H9 (cell line): ENCODE measurements around the gene F12. TPM values are rescaled to one million over a fixed set of nuclear protein-coding genes. Genes with fewer than 3 reads are reported as not detected.
A peak's percentile ranks its signal among the peaks of the same experiment; 100 is the strongest.

Experiments
- DNase-seq: peaks from one replicate; pipeline ENCODE4 v3.0.0-alpha.2; 2017
- H2AFZ ChIP-seq: one replicate; pipeline ENCODE4 v1.6.1; 2013; ENCODE audit warnings: mild to moderate bottlenecking, low read length, control low read depth, moderate library complexity
- H2AK5ac ChIP-seq: 2 replicates; pipeline ENCODE4 v1.6.1; 2013; ENCODE audit warnings: low read length, control low read depth, mixed read lengths; ENCODE audit not compliant: insufficient read length
- H2BK120ac ChIP-seq: one replicate; pipeline ENCODE4 v1.6.1; 2013; ENCODE audit warnings: low read depth, mild to moderate bottlenecking, low read length, control low read depth, inconsistent platforms; ENCODE audit not compliant: poor library complexity, severe bottlenecking
- H2BK12ac ChIP-seq: 2 replicates; pipeline ENCODE4 v1.6.1; 2013; ENCODE audit warnings: low read length, control low read depth, mixed read lengths, low read depth; ENCODE audit not compliant: insufficient read length
- H2BK15ac ChIP-seq: 2 replicates; pipeline ENCODE4 v1.6.1; 2013; ENCODE audit warnings: low read depth, low read length, control low read depth
- H2BK20ac ChIP-seq: one replicate; pipeline ENCODE4 v1.6.1; 2013; ENCODE audit warnings: low read depth, mild to moderate bottlenecking, low read length, control low read depth, inconsistent platforms; ENCODE audit not compliant: poor library complexity, severe bottlenecking
- H2BK5ac ChIP-seq: 2 replicates; pipeline ENCODE4 v1.6.1; 2013; ENCODE audit warnings: low read length, control low read depth, mixed read lengths; ENCODE audit not compliant: insufficient read length
- H3K14ac ChIP-seq: 2 replicates; pipeline ENCODE4 v1.6.1; 2013; ENCODE audit warnings: low read length, control low read depth; ENCODE audit not compliant: insufficient read depth
- H3K18ac ChIP-seq: 2 replicates; pipeline ENCODE4 v1.6.1; 2013; ENCODE audit warnings: low read depth, mild to moderate bottlenecking, mixed read lengths, low read length, control low read depth; ENCODE audit not compliant: insufficient read length
- H3K23ac ChIP-seq: 2 replicates; pipeline ENCODE4 v1.6.1; 2013; ENCODE audit warnings: low read length, control low read depth, mixed read lengths, low read depth; ENCODE audit not compliant: insufficient read length
- H3K23me2 ChIP-seq: 2 replicates; pipeline ENCODE4 v1.6.1; 2013; ENCODE audit warnings: low read depth, mild to moderate bottlenecking, mixed read lengths, low read length, control low read depth; ENCODE audit not compliant: insufficient read length, poor library complexity, severe bottlenecking
- H3K27ac ChIP-seq: 2 replicates; pipeline ENCODE4 v1.5.1; 2013; ENCODE audit warnings: low read length, control low read depth, mixed read lengths, low read depth; ENCODE audit not compliant: insufficient read length
- H3K27me3 ChIP-seq: 2 replicates; pipeline ENCODE4 v1.6.1; 2013; ENCODE audit warnings: low read length, control low read depth, inconsistent platforms; ENCODE audit not compliant: insufficient read depth
- H3K4ac ChIP-seq: 2 replicates; pipeline ENCODE4 v1.6.1; 2013; ENCODE audit warnings: low read depth, mild to moderate bottlenecking, control low read depth, inconsistent platforms, low read length, moderate library complexity
- H3K4me1 ChIP-seq: 2 replicates; pipeline ENCODE4 v1.6.1; 2013; ENCODE audit warnings: low read length, control low read depth, inconsistent platforms; ENCODE audit not compliant: insufficient read depth
- H3K4me2 ChIP-seq: 2 replicates; pipeline ENCODE4 v1.6.1; 2013; ENCODE audit warnings: low read length, control low read depth, mixed read lengths; ENCODE audit not compliant: insufficient read length, insufficient read depth
- H3K56ac ChIP-seq: 2 replicates; pipeline ENCODE4 v1.6.1; 2013; ENCODE audit warnings: low read depth, mild to moderate bottlenecking, mixed read lengths, low read length, control low read depth; ENCODE audit not compliant: insufficient read length
- H3K79me1 ChIP-seq: 2 replicates; pipeline ENCODE4 v1.6.1; 2013; ENCODE audit warnings: low read depth, mild to moderate bottlenecking, moderate library complexity, low read length, control low read depth, inconsistent platforms; ENCODE audit not compliant: insufficient read depth, poor library complexity, severe bottlenecking
- H3K79me2 ChIP-seq: 2 replicates; pipeline ENCODE4 v1.6.1; 2013; ENCODE audit warnings: low read length, control low read depth, inconsistent platforms; ENCODE audit not compliant: insufficient read depth
- H3K9ac ChIP-seq: 2 replicates; pipeline ENCODE4 v1.6.1; 2013; ENCODE audit warnings: low read length, control low read depth, mixed read lengths; ENCODE audit not compliant: insufficient read length; ENCODE audit errors: extremely low read depth
- H3K9me3 ChIP-seq: one replicate; pipeline ENCODE4 v1.6.1; 2013; ENCODE audit warnings: low read depth, low read length, inconsistent platforms; ENCODE audit not compliant: control insufficient read depth
- H3T11ph ChIP-seq: one replicate; pipeline ENCODE4 v1.6.1; 2013; ENCODE audit warnings: mild to moderate bottlenecking, low read length, control low read depth, inconsistent platforms
- H4K20me1 ChIP-seq: one replicate; pipeline ENCODE4 v1.6.1; 2013; ENCODE audit not compliant: control insufficient read depth, insufficient read length, insufficient read depth
- H4K5ac ChIP-seq: 2 replicates; pipeline ENCODE4 v1.6.1; 2013; ENCODE audit warnings: low read depth, mild to moderate bottlenecking, mixed read lengths, low read length, control low read depth; ENCODE audit not compliant: insufficient read length
- H4K8ac ChIP-seq: replicated peaks from 2 replicates; pipeline ENCODE4 v1.6.1; 2013; ENCODE audit warnings: low read length, control low read depth, mixed read lengths, low read depth; ENCODE audit not compliant: insufficient read length
- H4K91ac ChIP-seq: 2 replicates; pipeline ENCODE4 v1.6.1; 2013; ENCODE audit warnings: low read depth, mild to moderate bottlenecking, moderate library complexity, mixed read lengths, low read length, control low read depth; ENCODE audit not compliant: insufficient read length
- H3K27ac Mint-ChIP-seq, 3 experiments: 2 replicates in 2 of 3; 3 replicates in 1 of 3; pipeline ENCODE4 v1.8.0; 2020 to 2021; ENCODE audit warnings: mixed read lengths in 3 of 3, mild to moderate bottlenecking in 1 of 3, moderate library complexity in 1 of 3
- H3K27me3 Mint-ChIP-seq: 2 replicates; pipeline ENCODE4 v1.8.0; 2021; ENCODE audit warnings: low read depth, mild to moderate bottlenecking, moderate library complexity, mixed read lengths
- H3K36me3 Mint-ChIP-seq, 3 experiments: 2 replicates in 2 of 3; 3 replicates in 1 of 3; pipeline ENCODE4 v1.8.0; 2020 to 2021; ENCODE audit warnings: low read depth in 3 of 3, mixed read lengths in 3 of 3; ENCODE audit not compliant: insufficient read depth in 1 of 3
- H3K4me1 Mint-ChIP-seq, 2 experiments: 2 replicates each; pipeline ENCODE4 v1.8.0; 2020; ENCODE audit warnings: mixed read lengths in 2 of 2
- H3K4me3 Mint-ChIP-seq, 2 experiments: 2 replicates in 1 of 2; 3 replicates in 1 of 2; pipeline ENCODE4 v1.8.0; 2020 to 2021; ENCODE audit warnings: mild to moderate bottlenecking in 2 of 2, mixed read lengths in 2 of 2, moderate library complexity in 1 of 2
- H3K9me3 Mint-ChIP-seq, 2 experiments: 2 replicates in 1 of 2; 3 replicates in 1 of 2; pipeline ENCODE4 v1.8.0; 2020; ENCODE audit warnings: mild to moderate bottlenecking in 2 of 2, mixed read lengths in 2 of 2, moderate library complexity in 1 of 2
- CTCF ChIP-seq: fragments of 200-600 bp; sonication (generic); conservative IDR thresholded peaks from 3 replicates; pipeline ENCODE4 v1.8.0; 2021; ENCODE audit warnings: antibody characterized with exemption, mild to moderate bottlenecking
- WGBS: extraction: QIAGEN DNeasy Blood & Tissue Kit; methylation state at CpG from one replicate; pipeline ENCODE4 v1.1.7; 2013; ENCODE audit warnings: missing lambda C conversion rate, low lambda C conversion rate, mixed read lengths; ENCODE audit not compliant: insufficient read length; ENCODE audit errors: extremely low coverage; 5-methylcytosine and 5-hydroxymethylcytosine counted together
- total RNA-seq: library from RNA; stranded (reverse); gene quantifications from 2 replicates; pipeline ENCODE4 v1.2.1, GENCODE V29; 2021

F12 gene
- total RNA-seq, 1 experiment from 2014 or later, result 3.5 TPM

DNA sequence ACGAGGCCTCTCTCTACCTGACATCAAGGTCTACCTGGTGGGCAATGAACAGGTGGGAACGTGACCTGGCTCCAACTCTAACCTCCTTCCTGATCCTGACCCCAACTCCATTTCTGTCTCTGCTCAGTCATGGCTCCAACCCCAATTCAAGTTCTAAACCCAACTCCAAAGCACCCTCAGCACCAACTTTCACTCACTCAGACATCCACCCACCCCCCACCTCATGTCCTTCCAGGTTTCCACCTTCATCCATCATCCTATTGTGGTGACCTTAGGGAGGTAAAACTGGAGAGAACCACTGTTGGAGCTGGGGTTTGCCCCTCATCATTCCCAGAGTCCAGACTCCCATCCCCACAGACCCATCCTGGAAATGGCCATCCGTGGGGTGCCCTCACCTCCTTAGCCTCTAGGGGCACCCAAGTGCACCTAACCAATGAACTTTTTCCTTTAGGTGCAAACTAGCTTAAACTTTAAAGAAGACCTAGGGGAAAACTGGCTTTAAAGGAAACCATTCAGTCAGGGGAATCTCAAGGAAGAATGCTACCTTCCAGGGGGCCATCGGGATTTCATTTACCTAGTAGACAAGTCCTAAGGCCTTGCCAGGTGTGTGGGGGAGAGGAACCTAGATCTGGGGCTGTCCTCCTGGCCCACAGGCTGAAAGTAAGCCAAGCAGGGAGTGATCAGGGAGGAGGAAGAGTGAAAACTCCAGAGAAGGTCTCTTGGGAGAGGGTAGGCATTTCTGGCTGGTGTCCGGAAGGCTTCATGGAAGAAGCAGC, 40.3 kb downstream of the F12 start:
- Histone ChIP-seq H4K8ac (no peak overlapping the region), H2AFZ (no peak overlapping the region), H2AK5ac (no peak overlapping the region), H3T11ph (no peak overlapping the region), H4K91ac (no peak overlapping the region), H2BK15ac (no peak overlapping the region), H4K20me1 (no peaks in the 10 kb centered on the region), H2BK5ac (no peak overlapping the region), H3K79me2 (no peaks in the 10 kb centered on the region), H3K14ac (no peak overlapping the region), H2BK120ac (no peak overlapping the region), H3K4ac (no peak overlapping the region), H3K4me1 (peaks cover 11% of the 10 kb centered on the region; the same call in 1 of the 2 replicates), H3K23me2 (peaks cover 10% of the 10 kb centered on the region), H3K4me2 (no peak overlapping the region), H3K9ac (no peak overlapping the region), H3K27me3 (no peaks in the 10 kb centered on the region; the same call in 1 of the 2 replicates), H3K27ac (no peak overlapping the region), H4K5ac (no peak overlapping the region), H2BK20ac (no peak overlapping the region), H2BK12ac (no peak overlapping the region), H3K9me3 (no peaks in the 10 kb centered on the region), H3K18ac (no peak overlapping the region), H3K79me1 (no peaks in the 10 kb centered on the region), H3K23ac (no peak overlapping the region), H3K56ac (no peak overlapping the region)
- no CpG with 5 or more reads among the region's 5 CpGs for WGBS
- Mint-ChIP-seq H3K36me3 (peaks cover 8 to 22% (median 8%) of the 10 kb centered on the region in 3 experiments), H3K27ac (peak overlapping the region in 2 of 3 experiments; percentile 33 to 42; a peak in 2 of 7 replicates), H3K27me3 (peaks cover 25% of the 10 kb centered on the region), H3K4me3 (peak overlapping the region; percentile 24 to 39; a peak in 3 of 5 replicates), H3K4me1 (peaks cover 38 to 66% of the 10 kb centered on the region in 2 experiments), H3K9me3 (no peaks in the 10 kb centered on the region; a peak in 1 of 5 replicates)
- peak; percentile 68 for TF ChIP-seq CTCF
- no peak for DNase-seq
